LNCaP clone FGC (cell line): Measurements from ENCODE around the gene WWC2.

Experiments
- DNase-seq: peaks from one replicate; pipeline ENCODE4 v3.0.0-alpha.2; 2011; ENCODE audit warnings: low read depth
- H3K4me3 ChIP-seq: 2 replicates; pipeline ENCODE4 v1.5.1; 2011; ENCODE audit warnings: mild to moderate bottlenecking, low read depth, low read length, control low read depth
- TF ChIP-seq, protein P1 (sequence below): IDR thresholded peaks from 2 replicates; pipeline ENCODE4 v1.5.1; 2012; ENCODE audit warnings: mild to moderate bottlenecking; ENCODE audit not compliant: control insufficient read depth, insufficient read depth; ENCODE audit errors: extremely low read depth

The WWC2 gene

DNA sequence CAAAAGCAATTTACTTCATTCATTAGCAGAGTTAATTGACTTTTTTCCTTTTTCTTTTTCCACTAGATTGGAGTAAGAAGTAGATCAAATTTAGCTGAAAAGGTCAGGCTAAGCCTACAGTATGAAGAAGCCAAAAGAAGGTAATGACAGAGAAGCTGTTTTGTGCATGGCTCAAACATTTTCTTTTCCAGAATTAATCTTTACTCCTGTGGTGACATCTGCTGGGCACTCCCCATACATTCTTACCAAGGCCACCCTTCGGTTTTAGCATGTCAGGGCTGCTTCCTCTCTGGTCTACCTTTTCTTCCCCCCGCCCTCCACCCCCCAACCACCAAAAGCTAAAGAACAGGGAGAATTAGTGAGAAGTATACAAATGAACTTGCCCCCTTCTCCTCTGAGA lies 150.8 kb downstream of the WWC2 start:
- TF ChIP-seq, protein P1, sequence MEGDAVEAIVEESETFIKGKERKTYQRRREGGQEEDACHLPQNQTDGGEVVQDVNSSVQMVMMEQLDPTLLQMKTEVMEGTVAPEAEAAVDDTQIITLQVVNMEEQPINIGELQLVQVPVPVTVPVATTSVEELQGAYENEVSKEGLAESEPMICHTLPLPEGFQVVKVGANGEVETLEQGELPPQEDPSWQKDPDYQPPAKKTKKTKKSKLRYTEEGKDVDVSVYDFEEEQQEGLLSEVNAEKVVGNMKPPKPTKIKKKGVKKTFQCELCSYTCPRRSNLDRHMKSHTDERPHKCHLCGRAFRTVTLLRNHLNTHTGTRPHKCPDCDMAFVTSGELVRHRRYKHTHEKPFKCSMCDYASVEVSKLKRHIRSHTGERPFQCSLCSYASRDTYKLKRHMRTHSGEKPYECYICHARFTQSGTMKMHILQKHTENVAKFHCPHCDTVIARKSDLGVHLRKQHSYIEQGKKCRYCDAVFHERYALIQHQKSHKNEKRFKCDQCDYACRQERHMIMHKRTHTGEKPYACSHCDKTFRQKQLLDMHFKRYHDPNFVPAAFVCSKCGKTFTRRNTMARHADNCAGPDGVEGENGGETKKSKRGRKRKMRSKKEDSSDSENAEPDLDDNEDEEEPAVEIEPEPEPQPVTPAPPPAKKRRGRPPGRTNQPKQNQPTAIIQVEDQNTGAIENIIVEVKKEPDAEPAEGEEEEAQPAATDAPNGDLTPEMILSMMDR: peak; percentile 69
- no peak for DNase-seq

DNA sequence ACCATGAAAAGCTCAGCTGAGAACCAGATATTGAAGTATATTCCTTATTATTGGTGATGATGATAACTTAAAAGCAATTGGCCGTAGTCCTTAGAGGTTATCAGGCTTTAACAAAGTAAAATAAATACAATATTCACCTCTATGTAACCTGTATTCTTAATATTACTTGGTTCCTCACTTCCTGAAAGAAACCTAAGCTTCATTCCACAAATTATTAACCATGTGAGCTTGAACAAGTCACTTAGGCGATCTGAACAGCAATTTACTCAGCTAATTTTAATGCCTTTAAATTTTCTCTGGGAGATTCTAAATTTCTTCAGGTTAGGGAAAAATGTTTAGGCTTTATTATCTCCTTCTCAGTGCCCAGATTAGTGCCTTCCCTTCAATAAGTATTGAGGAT lies 151.8 kb downstream of the WWC2 start:
- no peak for DNase-seq
- TF ChIP-seq, protein P1: no peak
- H3K4me3 ChIP-seq: no peak overlapping the region

More for the DNA sequence above, 150.8 kb downstream of the WWC2 start:
- H3K4me3 ChIP-seq: no peak overlapping the region

DNA sequence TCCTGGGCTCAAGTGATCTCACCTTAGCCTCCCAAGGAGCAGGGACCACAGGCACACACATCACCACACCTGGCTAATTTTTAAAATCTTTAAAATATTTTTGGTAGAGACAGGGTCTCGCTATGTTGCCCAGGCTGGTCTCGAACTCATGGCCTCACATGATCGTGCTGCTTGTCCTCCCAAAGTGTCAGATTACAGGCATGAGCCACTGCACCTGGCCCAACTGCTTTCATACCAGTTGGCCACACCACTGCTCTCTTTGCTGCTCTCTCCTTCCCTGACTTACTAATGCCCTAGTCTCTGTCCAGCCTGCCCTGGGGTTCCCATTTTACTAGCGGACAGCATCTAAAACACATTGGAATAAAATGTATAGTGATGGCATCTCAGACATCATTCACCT lies 153.9 kb downstream of the WWC2 start:
- DNase-seq: no peak
- TF ChIP-seq, protein P1: no peak
- H3K4me3 ChIP-seq: no peak overlapping the region

DNA sequence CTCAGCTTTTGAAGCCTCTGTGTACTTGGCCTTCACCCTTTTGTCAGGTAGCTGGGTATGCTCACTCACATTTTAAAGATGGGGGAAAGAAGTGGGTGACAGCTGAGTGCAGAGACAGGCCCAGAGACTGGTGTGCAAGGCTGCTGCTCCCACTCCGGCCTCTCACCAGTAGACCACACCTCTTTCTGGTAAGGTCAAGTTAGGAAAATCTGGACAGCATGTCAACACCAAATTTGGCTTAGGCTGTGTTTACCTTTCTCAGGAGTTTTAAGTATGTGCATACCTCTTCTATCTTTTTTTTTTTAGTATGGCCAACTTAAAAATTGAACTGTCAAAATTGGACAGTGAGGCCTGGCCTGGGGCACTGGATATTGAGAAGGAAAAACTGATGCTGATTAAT lies 154.4 kb downstream of the WWC2 start:
- H3K4me3 ChIP-seq: no peak overlapping the region
- TF ChIP-seq, protein P1: no peak
- DNase-seq: no peak

DNA sequence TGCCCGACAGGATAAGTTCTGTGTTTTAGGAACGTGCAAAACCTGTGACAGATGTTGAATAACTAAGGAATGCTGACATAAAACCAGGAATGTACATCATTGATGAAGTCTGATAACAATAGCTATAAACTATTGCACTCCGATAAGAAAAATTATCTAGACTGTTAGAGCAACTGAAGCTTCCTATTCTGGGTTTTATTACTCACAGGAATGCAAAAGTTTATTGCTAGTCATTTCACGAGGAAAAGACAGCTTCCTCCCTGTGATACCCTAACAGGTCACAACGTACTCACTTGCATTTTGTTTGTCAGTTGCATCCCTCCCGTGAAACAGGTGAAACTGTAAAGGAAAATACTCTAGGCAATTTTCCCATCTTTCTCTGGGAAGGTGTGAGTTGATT lies 155.1 kb downstream of the WWC2 start:
- no peak overlapping the region for H3K4me3 ChIP-seq
- no peak for DNase-seq
- TF ChIP-seq, protein P1: no peak

DNA sequence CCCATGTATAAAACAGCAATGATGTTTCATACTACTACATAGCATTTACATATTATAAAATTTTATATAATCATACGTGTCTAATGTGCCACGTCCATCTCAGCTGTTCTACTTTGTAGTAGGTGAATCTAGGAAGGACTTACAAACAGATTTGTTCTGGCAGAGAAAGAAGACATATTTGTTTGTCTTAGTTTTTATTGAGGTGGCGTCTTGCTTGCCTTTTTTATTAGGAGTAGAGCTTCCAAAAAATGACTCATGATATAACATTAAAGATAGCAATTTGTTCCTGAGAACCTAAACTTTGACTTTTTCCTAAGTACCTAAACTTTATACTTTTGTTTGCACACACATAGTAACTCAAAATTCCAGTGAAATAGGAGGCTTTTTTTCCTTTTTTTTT lies 156.4 kb downstream of the WWC2 start:
- no peak overlapping the region for H3K4me3 ChIP-seq
- TF ChIP-seq, protein P1: no peak
- peak; percentile 81 for DNase-seq

DNA sequence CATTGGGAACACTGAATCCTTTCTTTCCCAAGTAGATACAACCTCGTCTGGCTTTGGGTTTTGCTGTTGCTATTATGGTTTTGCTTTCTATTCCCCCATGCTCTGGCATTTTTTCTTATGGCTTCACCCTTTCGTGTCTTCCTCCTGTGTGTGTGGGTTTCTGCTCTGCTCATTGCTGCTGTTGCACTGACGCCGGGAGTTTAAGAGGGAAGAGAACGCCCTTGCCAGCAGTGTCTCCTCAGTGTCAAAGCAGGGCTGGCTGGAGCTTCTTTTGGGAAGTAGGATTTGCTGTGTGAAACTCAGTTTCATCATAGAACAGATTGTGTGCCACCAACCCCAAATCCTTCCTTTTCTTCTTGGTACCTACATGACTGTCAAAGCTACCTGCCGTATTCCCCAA lies 157.3 kb downstream of the WWC2 start:
- TF ChIP-seq, protein P1: no peak
- no peak for DNase-seq
- H3K4me3 ChIP-seq: no peak overlapping the region
